Measurements from ENCODE around the gene STXBP2.

The STXBP2 gene

GRCh38 chr19:7636691-7637373 is at the start of gene STXBP2:
Gene STXBP2 (plus strand): TSS chr19:7637110. CDS start chr19:7637150, 40 bp downstream.
- FAIRE-seq (no peak), DNase-seq (ENCODE audit: insufficient read length, low spot score) (no peak)

GRCh38 chr19:7589822-7590221 is 47.1 kb upstream of the STXBP2 start:
- no peak for DNase-seq (ENCODE audit: insufficient read length, low spot score)
- FAIRE-seq = no peak
- TF ChIP-seq CTCF (IDR thresholded peaks at IDR 0.05; ENCODE audit: insufficient read depth, missing control alignments) = no peak

More at GRCh38 chr19:7636691-7637373, at the start of gene STXBP2:
- TF ChIP-seq CTCF (IDR thresholded peaks at IDR 0.05; ENCODE audit: insufficient read depth, missing control alignments) = no peak

- no peak for FAIRE-seq
- no peak for DNase-seq (ENCODE audit: insufficient read length, low spot score)
- no peak for TF ChIP-seq CTCF (IDR thresholded peaks at IDR 0.05; ENCODE audit: insufficient read depth, missing control alignments)
Measured at GRCh38 chr19:7590256-7590655, 46.7 kb upstream of the STXBP2 start.

GRCh38 chr19:7595466-7596133 is 41.3 kb upstream of the STXBP2 start, which contains the start of gene CAMSAP3:
Gene CAMSAP3 (plus strand): TSS chr19:7595863. CDS start chr19:7596003, 140 bp downstream.
- TF ChIP-seq CTCF (IDR thresholded peaks at IDR 0.05; ENCODE audit: insufficient read depth, missing control alignments) = no peak
- DNase-seq (ENCODE audit: insufficient read length, low spot score) (no peak), FAIRE-seq (no peak)

GRCh38 chr19:7596211-7596937 is 40.5 kb upstream of the STXBP2 start:
- DNase-seq (ENCODE audit: insufficient read length, low spot score) (no peak), FAIRE-seq (no peak)
- no peak for TF ChIP-seq CTCF (IDR thresholded peaks at IDR 0.05; ENCODE audit: insufficient read depth, missing control alignments)

GRCh38 chr19:7597689-7598088 is 39.2 kb upstream of the STXBP2 start:
- FAIRE-seq = no peak
- DNase-seq (ENCODE audit: insufficient read length, low spot score) = no peak
- TF ChIP-seq CTCF (IDR thresholded peaks at IDR 0.05; ENCODE audit: insufficient read depth, missing control alignments) = no peak

Measured in D721Med (cell line).